Natural killer cell (primary cell): ENCODE measurements around the gene SMTNL1. TPM values are rescaled to one million over a fixed set of nuclear protein-coding genes. Genes with fewer than 3 reads are reported as not detected.

Source experiments
- ATAC-seq, 3 donors: fragments of 150-1000 bp in 2 of 3; fragments of 200-7000 bp in 1 of 3; cut with Tn5 transposase; 1 replicate in 1 of 3; 2 replicates in 2 of 3; pipeline ENCODE4 v1.10.0; 2021; ENCODE audit warnings: mild to moderate bottlenecking in 2 of 3, moderate library complexity in 2 of 3
- DNase-seq, 2 donors: peaks; one replicate each; pipeline versions ENCODE4 v3.0.0 to v3.0.0-alpha.2; 2013 to 2021; ENCODE audit warnings: mixed read lengths in 1 of 2
- H3K27ac ChIP-seq: one replicate; pipeline ENCODE4 v1.5.1; 2013; ENCODE audit warnings: mild to moderate bottlenecking, low read length
- H3K27me3 ChIP-seq: one replicate; pipeline ENCODE4 v1.6.1; 2013; ENCODE audit warnings: low read length; ENCODE audit not compliant: control insufficient read depth, insufficient read depth
- H3K36me3 ChIP-seq: one replicate; pipeline ENCODE4 v1.6.1; 2013; ENCODE audit warnings: low read length; ENCODE audit not compliant: control insufficient read depth, insufficient read depth
- H3K4me1 ChIP-seq: one replicate; pipeline ENCODE4 v1.6.1; 2013; ENCODE audit warnings: low read length; ENCODE audit not compliant: control insufficient read depth, insufficient read depth
- H3K4me3 ChIP-seq: one replicate; pipeline ENCODE4 v1.5.1; 2013; ENCODE audit warnings: low read length
- H3K9me3 ChIP-seq: one replicate; pipeline ENCODE4 v1.6.1; 2013; ENCODE audit warnings: low read length; ENCODE audit not compliant: control insufficient read depth, insufficient read depth
- H3K27ac Mint-ChIP-seq, 2 donors: one replicate each; pipeline ENCODE4 v1.8.0; 2022; ENCODE audit warnings: mild to moderate bottlenecking in 2 of 2, mixed read lengths in 2 of 2, moderate library complexity in 1 of 2
- H3K27me3 Mint-ChIP-seq, 2 donors: one replicate each; pipeline ENCODE4 v1.8.0; 2022; ENCODE audit warnings: low read depth in 2 of 2, mixed read lengths in 2 of 2
- H3K36me3 Mint-ChIP-seq: one replicate; pipeline ENCODE4 v1.8.0; 2022; ENCODE audit warnings: mixed read lengths
- H3K4me1 Mint-ChIP-seq, 2 donors: one replicate each; pipeline ENCODE4 v1.8.0; 2022; ENCODE audit warnings: mixed read lengths in 2 of 2
- H3K4me3 Mint-ChIP-seq: one replicate; pipeline ENCODE4 v1.8.0; 2022; ENCODE audit warnings: mild to moderate bottlenecking, moderate library complexity, mixed read lengths
- H3K9me3 Mint-ChIP-seq, 2 donors: one replicate each; pipeline ENCODE4 v1.8.0; 2022; ENCODE audit warnings: mixed read lengths in 2 of 2
- WGBS: methylation state at CpG from one replicate; pipeline ENCODE4 v1.1.7; 2013; ENCODE audit warnings: missing lambda C conversion rate; ENCODE audit not compliant: insufficient coverage; 5-methylcytosine and 5-hydroxymethylcytosine counted together
- intact Hi-C: fragments of 100-400 bp; cut with micrococcal nuclease; formaldehyde crosslinking; loops from one replicate; pipeline ENCODE4 v1.14.2; 2022
- total RNA-seq, 4 donors: library from RNA; stranded (reverse); fragments of 120-200 nt in 1 of 4; gene quantifications; one replicate each; pipeline versions ENCODE4 v1.2.3 to v1.2.4, GENCODE V29; 2013 to 2022
- TF ChIP-seq, protein P1 (sequence below): fragments of 200-600 bp; IDR thresholded peaks from one replicate; pipeline ENCODE4 v1.8.0; 2022; ENCODE audit warnings: antibody characterized with exemption

The SMTNL1 gene
- total RNA-seq, 3 donors from 2014 or later (not counting 1 experiment from before 2014, with no cell fraction given), result not detected

DNA sequence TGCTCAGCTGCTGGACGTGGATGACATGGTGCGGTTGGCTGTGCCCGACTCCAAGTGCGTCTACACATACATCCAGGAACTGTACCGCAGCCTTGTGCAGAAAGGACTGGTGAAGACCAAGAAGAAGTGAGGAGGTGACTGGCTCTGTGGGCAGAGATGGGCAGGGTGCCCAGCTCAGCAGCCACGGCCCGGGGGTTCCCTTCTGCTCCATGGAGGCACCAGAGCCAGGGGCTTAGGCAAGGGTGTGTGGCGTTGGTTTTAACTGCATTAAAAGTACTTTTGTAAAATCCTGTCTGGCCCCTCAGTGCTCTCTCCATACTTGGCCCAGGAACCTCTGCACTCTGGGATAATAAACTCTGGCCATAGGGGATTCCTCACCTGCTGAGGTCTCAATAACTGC is 12.6 kb downstream of the SMTNL1 start:
- TF ChIP-seq, protein P1, sequence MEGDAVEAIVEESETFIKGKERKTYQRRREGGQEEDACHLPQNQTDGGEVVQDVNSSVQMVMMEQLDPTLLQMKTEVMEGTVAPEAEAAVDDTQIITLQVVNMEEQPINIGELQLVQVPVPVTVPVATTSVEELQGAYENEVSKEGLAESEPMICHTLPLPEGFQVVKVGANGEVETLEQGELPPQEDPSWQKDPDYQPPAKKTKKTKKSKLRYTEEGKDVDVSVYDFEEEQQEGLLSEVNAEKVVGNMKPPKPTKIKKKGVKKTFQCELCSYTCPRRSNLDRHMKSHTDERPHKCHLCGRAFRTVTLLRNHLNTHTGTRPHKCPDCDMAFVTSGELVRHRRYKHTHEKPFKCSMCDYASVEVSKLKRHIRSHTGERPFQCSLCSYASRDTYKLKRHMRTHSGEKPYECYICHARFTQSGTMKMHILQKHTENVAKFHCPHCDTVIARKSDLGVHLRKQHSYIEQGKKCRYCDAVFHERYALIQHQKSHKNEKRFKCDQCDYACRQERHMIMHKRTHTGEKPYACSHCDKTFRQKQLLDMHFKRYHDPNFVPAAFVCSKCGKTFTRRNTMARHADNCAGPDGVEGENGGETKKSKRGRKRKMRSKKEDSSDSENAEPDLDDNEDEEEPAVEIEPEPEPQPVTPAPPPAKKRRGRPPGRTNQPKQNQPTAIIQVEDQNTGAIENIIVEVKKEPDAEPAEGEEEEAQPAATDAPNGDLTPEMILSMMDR, result no peak
- peaks cover 0 to 8% of the 10 kb centered on the region in 2 donors for H3K4me1 Mint-ChIP-seq
- WGBS, result 90% methylated on average over 8 of the region's 8 CpGs
- H3K27ac Mint-ChIP-seq, result peak overlapping the region in 1 of 2 donors; percentile 54
- peaks cover 15% of the 10 kb centered on the region for H3K4me1 ChIP-seq
- H3K27ac ChIP-seq, result no peak overlapping the region
- no peaks in the 10 kb centered on the region for H3K9me3 ChIP-seq
- H3K4me3 Mint-ChIP-seq, result no peak overlapping the region
- no peaks in the 10 kb centered on the region for H3K9me3 Mint-ChIP-seq
- no peak for DNase-seq
- H3K36me3 Mint-ChIP-seq, result peaks cover 12% of the 10 kb centered on the region
- H3K27me3 ChIP-seq, result no peaks in the 10 kb centered on the region
- no peak for ATAC-seq
- intact Hi-C loops, result no loop called here
- peaks cover 57% of the 10 kb centered on the region for H3K36me3 ChIP-seq
- no peak overlapping the region for H3K4me3 ChIP-seq
- H3K27me3 Mint-ChIP-seq, result no peaks in the 10 kb centered on the region

DNA sequence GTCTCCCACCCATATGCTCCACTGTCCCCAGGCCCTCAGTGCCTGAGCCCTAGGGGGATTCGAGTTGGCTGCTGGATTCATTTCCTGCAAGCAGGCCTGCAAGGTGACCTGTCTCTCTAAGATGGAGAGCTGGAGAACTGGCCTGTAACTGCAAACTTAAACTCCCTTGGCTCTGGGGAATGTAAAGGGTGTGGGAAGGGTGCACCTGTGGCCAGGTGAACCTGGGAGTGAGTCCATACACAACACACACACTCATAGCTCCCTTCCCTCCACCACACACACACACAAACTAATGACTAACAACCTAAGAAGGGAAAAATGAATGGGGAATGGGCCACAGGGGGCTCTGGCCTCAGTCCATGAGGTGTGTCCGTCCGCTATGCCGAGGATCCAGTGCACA is 14.5 kb downstream of the SMTNL1 start:
- Histone ChIP-seq H3K27me3 (no peaks in the 10 kb centered on the region), H3K27ac (no peak overlapping the region), H3K4me3 (no peak overlapping the region), H3K9me3 (no peaks in the 10 kb centered on the region), H3K4me1 (peaks cover 13% of the 10 kb centered on the region), H3K36me3 (peaks cover 72% of the 10 kb centered on the region)
- TF ChIP-seq, protein P1, result no peak
- H3K4me1 Mint-ChIP-seq, result peaks cover 0 to 8% of the 10 kb centered on the region in 2 donors
- intact Hi-C loops, result no loop called here
- no peaks in the 10 kb centered on the region for H3K9me3 Mint-ChIP-seq
- no peaks in the 10 kb centered on the region for H3K27me3 Mint-ChIP-seq
- ATAC-seq (no peak), DNase-seq (no peak)
- H3K36me3 Mint-ChIP-seq, result peaks cover 17% of the 10 kb centered on the region
- no peak overlapping the region for H3K4me3 Mint-ChIP-seq
- WGBS, result 94% methylated on average over 4 of the region's 4 CpGs
- no peak overlapping the region for H3K27ac Mint-ChIP-seq

DNA sequence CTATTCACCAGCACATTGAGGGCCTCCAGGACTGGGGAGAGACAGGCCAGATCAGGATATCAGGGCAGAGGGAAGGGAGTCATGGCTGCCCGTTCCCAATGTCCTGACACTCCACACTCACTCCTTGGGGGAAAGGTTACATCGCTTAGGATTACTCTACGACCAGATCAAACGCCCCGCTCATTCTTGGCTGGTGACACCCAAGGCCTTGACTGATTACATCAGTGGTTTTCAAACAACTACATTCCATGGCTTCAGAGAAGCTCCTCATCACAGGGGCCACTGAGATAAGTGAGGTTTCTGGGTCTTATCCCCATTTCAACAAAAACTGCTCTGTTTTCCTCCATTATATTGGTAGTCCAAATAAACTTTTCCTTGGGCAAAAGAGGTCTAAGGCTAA is 15.1 kb downstream of the SMTNL1 start:
- no peak for DNase-seq
- H3K4me1 Mint-ChIP-seq, result peaks cover 0 to 4% of the 10 kb centered on the region in 2 donors
- H3K36me3 ChIP-seq, result peaks cover 75% of the 10 kb centered on the region
- TF ChIP-seq, protein P1, result no peak
- WGBS, result 96% methylated on average over 5 of the region's 5 CpGs
- H3K27ac Mint-ChIP-seq, result no peak overlapping the region
- H3K27me3 ChIP-seq, result no peaks in the 10 kb centered on the region
- no peaks in the 10 kb centered on the region for H3K27me3 Mint-ChIP-seq
- H3K27ac ChIP-seq, result no peak overlapping the region
- no peaks in the 10 kb centered on the region for H3K9me3 Mint-ChIP-seq
- peaks cover 7% of the 10 kb centered on the region for H3K4me1 ChIP-seq
- H3K4me3 Mint-ChIP-seq, result no peak overlapping the region
- peaks cover 17% of the 10 kb centered on the region for H3K36me3 Mint-ChIP-seq
- intact Hi-C loops, result no loop called here
- no peak for ATAC-seq
- H3K4me3 ChIP-seq, result no peak overlapping the region
- H3K9me3 ChIP-seq, result no peaks in the 10 kb centered on the region

DNA sequence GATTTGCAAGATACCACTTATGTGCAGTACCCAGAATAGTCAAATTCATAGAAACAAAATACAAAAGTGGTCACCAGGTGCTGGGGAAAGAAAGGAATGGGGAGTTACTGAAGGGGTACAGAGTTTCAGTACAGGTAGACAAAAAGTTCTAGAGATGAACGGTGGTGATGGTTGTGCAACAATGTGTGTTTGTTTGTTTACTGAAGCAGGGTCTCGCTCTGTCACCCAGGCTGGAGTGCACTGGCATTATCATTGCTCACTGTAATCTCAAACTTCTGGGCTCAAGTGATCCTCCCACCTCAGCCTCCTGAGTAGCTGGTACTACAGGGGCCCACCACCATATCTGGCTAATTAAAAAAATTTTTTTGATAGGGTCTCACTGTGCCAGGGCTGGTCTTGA is 18.0 kb downstream of the SMTNL1 start:
- TF ChIP-seq, protein P1, result no peak
- 96% methylated on average over 2 of the region's 2 CpGs for WGBS
- H3K27ac Mint-ChIP-seq, result no peak overlapping the region
- DNase-seq (no peak), ATAC-seq (no peak)
- H3K9me3 Mint-ChIP-seq, result no peaks in the 10 kb centered on the region
- no peak overlapping the region for H3K4me3 Mint-ChIP-seq
- no peaks in the 10 kb centered on the region for H3K4me1 ChIP-seq
- H3K36me3 Mint-ChIP-seq, result peaks cover 17% of the 10 kb centered on the region
- H3K27ac ChIP-seq, result no peak overlapping the region
- H3K9me3 ChIP-seq, result no peaks in the 10 kb centered on the region
- no peak overlapping the region for H3K4me3 ChIP-seq
- intact Hi-C loops, result no loop called here
- H3K27me3 Mint-ChIP-seq, result no peaks in the 10 kb centered on the region
- H3K27me3 ChIP-seq, result no peaks in the 10 kb centered on the region
- H3K4me1 Mint-ChIP-seq, result peaks cover 0 to 4% of the 10 kb centered on the region in 2 donors
- H3K36me3 ChIP-seq, result peaks cover 87% of the 10 kb centered on the region
